Measurements from ENCODE around the gene CCDC60. TPM values are rescaled to one million over a fixed set of nuclear protein-coding genes. Genes with fewer than 3 reads are reported as not detected.

CCDC60 gene
- total and polyA plus RNA-seq, 2 of the 13 experiments (the other 11 are each of a cell fraction or from before 2014, with no cell fraction given) = not detected

GRCh38 chr12:119322301-119322723 is 12.2 kb upstream of the CCDC60 start:
- no peak overlapping the region for H3K4me2 ChIP-seq (ENCODE audit: low read depth, low read length)
- H2AFZ ChIP-seq (ENCODE audit: low read length) = no peak overlapping the region
- no peak overlapping the region for H3K27ac ChIP-seq (ENCODE audit: extremely low read length, insufficient read depth, low read length)
- H3K36me3 ChIP-seq (replicated peaks in 1 of 2; ENCODE audit: control insufficient read depth in 1 of 2, insufficient read depth in 2 of 2, low read length in 2 of 2) = no peaks in the 10 kb centered on the region
- H3K4me3 ChIP-seq (replicated peaks in 1 of 3; ENCODE audit: insufficient read depth in 1 of 3, low read depth in 2 of 3, low read length in 3 of 3) = no peak overlapping the region
- ChIA-PET CTCF (ENCODE audit: low intra/inter-chr PET ratio, low total read pairs) (no interaction called here), POLR2A (no interaction called here)
- ATAC-seq (no peak), DNase-seq (ENCODE audit: low spot score) (no peak), FAIRE-seq (no peak)
- WGBS (ENCODE audit: low lambda C conversion rate) = 23% methylated on average over 7 of the region's 7 CpGs
- no peaks in the 10 kb centered on the region for H3K4me1 ChIP-seq (ENCODE audit: insufficient read depth, low read length)
- H3K9me3 ChIP-seq (ENCODE audit: low read length) = no peaks in the 10 kb centered on the region
- H3K27me3 ChIP-seq (ENCODE audit: control insufficient read depth in 1 of 2, insufficient read depth in 2 of 2, low read length in 2 of 2) = no peaks in the 10 kb centered on the region; a peak in 1 of 5 replicates
- in situ Hi-C loops (cut with HindIII; ENCODE audit: extremely low pct_ligation_motif_present, low pct_unique_long_range_greater_than_20kb) = no loop called here
- H4K20me1 ChIP-seq (ENCODE audit: insufficient read depth, low read length) = no peaks in the 10 kb centered on the region
- intact Hi-C loops (cut with micrococcal nuclease; ENCODE audit: unreplicated experiment) = no loop called here
- no peaks in the 10 kb centered on the region for H3K79me2 ChIP-seq (ENCODE audit: insufficient read depth, low read length)
- TF ChIP-seq ATF7-NPFF (CRISPR knock-in tag; IDR thresholded peaks at IDR 0.05; ENCODE audit: low read depth) (no peak), CAMTA2 (CRISPR knock-in tag; IDR thresholded peaks at IDR 0.05; ENCODE audit: borderline replicate concordance) (no peak), ZNF776 (CRISPR knock-in tag; IDR thresholded peaks at IDR 0.05) (no peak), GTF2F1 (IDR thresholded peaks at IDR 0.05; ENCODE audit: low read length) (no peak), PHF8 (CRISPR knock-in tag; IDR thresholded peaks at IDR 0.05) (no peak), ZSCAN5A (CRISPR knock-in tag; IDR thresholded peaks at IDR 0.05; ENCODE audit: borderline replicate concordance) (no peak), GFI1 (CRISPR knock-in tag; IDR thresholded peaks at IDR 0.05; ENCODE audit: borderline replicate concordance) (no peak), CBX1 (IDR thresholded peaks at IDR 0.05; ENCODE audit: low read depth) (no peak)
- BruUV-seq (replicated peaks) = no TSS peak
- H3K9ac ChIP-seq (ENCODE audit: insufficient read depth, low read depth, low read length) = no peak overlapping the region

- ChIA-PET POLR2A (no interaction called here), CTCF (ENCODE audit: low intra/inter-chr PET ratio, low total read pairs) (no interaction called here)
- WGBS (ENCODE audit: low lambda C conversion rate) = 0% methylated on average over 1 of the region's 1 CpG
- no peak overlapping the region for H2AFZ ChIP-seq (ENCODE audit: low read length)
- FAIRE-seq (no peak), DNase-seq (ENCODE audit: low spot score) (no peak), ATAC-seq (no peak)
- intact Hi-C loops (cut with micrococcal nuclease; ENCODE audit: unreplicated experiment) (no loop called here), in situ Hi-C loops (cut with HindIII; ENCODE audit: extremely low pct_ligation_motif_present, low pct_unique_long_range_greater_than_20kb) (no loop called here)
- no peak overlapping the region for H3K4me2 ChIP-seq (ENCODE audit: low read depth, low read length)
- no TSS peak for BruUV-seq (replicated peaks)
- TF ChIP-seq EED (CRISPR knock-in tag; IDR thresholded peaks at IDR 0.05) (no peak), ZNF850 (CRISPR knock-in tag; conservative IDR thresholded peaks at IDR 0.05) (no peak), ZNF503 (CRISPR knock-in tag; IDR thresholded peaks at IDR 0.05) (no peak)
- H3K27me3 ChIP-seq (ENCODE audit: control insufficient read depth in 1 of 2, insufficient read depth in 2 of 2, low read length in 2 of 2) = no peaks in the 10 kb centered on the region; a peak in 1 of 5 replicates
- no peaks in the 10 kb centered on the region for H3K9me3 ChIP-seq (ENCODE audit: low read length)
- H4K20me1 ChIP-seq (ENCODE audit: insufficient read depth, low read length) = no peaks in the 10 kb centered on the region
- H3K36me3 ChIP-seq (replicated peaks in 1 of 2; ENCODE audit: control insufficient read depth in 1 of 2, insufficient read depth in 2 of 2, low read length in 2 of 2) = no peaks in the 10 kb centered on the region
- no peaks in the 10 kb centered on the region for H3K79me2 ChIP-seq (ENCODE audit: insufficient read depth, low read length)
- H3K27ac ChIP-seq (ENCODE audit: extremely low read length, insufficient read depth, low read length) = no peak overlapping the region
- H3K4me3 ChIP-seq (replicated peaks in 1 of 3; ENCODE audit: insufficient read depth in 1 of 3, low read depth in 2 of 3, low read length in 3 of 3) = no peak overlapping the region
- no peak overlapping the region for H3K9ac ChIP-seq (ENCODE audit: insufficient read depth, low read depth, low read length)
- H3K4me1 ChIP-seq (ENCODE audit: insufficient read depth, low read length) = no peaks in the 10 kb centered on the region
Observed at GRCh38 chr12:119325813-119326212, 8.7 kb upstream of the CCDC60 start.
